Naive thymus-derived CD4-positive, alpha-beta T cell (primary cell): ENCODE measurements around the gene RUNX2. TPM values are rescaled to one million over a fixed set of nuclear protein-coding genes. Genes with fewer than 3 reads are reported as not detected.

Experiments
- ATAC-seq: fragments of 150-1000 bp; cut with Tn5 transposase; 2 replicates; pipeline ENCODE4 v1.10.0; 2021; ENCODE audit warnings: mild to moderate bottlenecking, moderate library complexity
- CTCF ChIA-PET: fragments of 350-600 bp; sonication (Branson Sonifier 250); formaldehyde crosslinking; loops from one replicate; lab custom pipeline; 2021; ENCODE audit warnings: antibody characterized with exemption; lab: Charles Lee
- POLR2A ChIA-PET: fragments of 350-600 bp; sonication (Branson Sonifier 250); formaldehyde crosslinking; loops from one replicate; lab custom pipeline; 2021; ENCODE audit warnings: antibody characterized with exemption, inconsistent platforms; lab: Charles Lee
- DNase-seq, 9 donors: peaks; one replicate each; pipeline versions ENCODE4 v3.0.0 to v3.0.0-alpha.2; 2020 to 2022; ENCODE audit warnings: mixed read lengths in 1 of 9
- H3K27ac ChIP-seq: one replicate; pipeline ENCODE4 v1.7.0; 2013; ENCODE audit warnings: mild to moderate bottlenecking, low read depth, low read length, moderate library complexity
- H3K27me3 ChIP-seq, 2 donors: one replicate each; pipeline ENCODE4 v1.7.0; 2013; ENCODE audit warnings: low read length in 2 of 2, mild to moderate bottlenecking in 2 of 2, moderate library complexity in 2 of 2; ENCODE audit not compliant: control insufficient read depth in 2 of 2, insufficient read depth in 2 of 2
- H3K36me3 ChIP-seq, 3 experiments: 1 replicate in 2 of 3; 2 replicates in 1 of 3; pipeline ENCODE4 v1.7.0; 2013; ENCODE audit warnings: low read length in 3 of 3, mild to moderate bottlenecking in 3 of 3, moderate library complexity in 1 of 3; ENCODE audit not compliant: insufficient read depth in 3 of 3, control insufficient read depth in 2 of 3
- H3K4me1 ChIP-seq, 2 donors: one replicate each; pipeline ENCODE4 v1.7.0; 2013; ENCODE audit warnings: low read length in 2 of 2, mild to moderate bottlenecking in 2 of 2, moderate library complexity in 1 of 2; ENCODE audit not compliant: control insufficient read depth in 2 of 2, insufficient read depth in 2 of 2
- H3K4me3 ChIP-seq: 2 replicates; pipeline ENCODE4 v1.7.0; 2013; ENCODE audit warnings: mild to moderate bottlenecking, low read length
- H3K9me3 ChIP-seq, 3 experiments: 1 replicate in 2 of 3; 2 replicates in 1 of 3; pipeline ENCODE4 v1.7.0; 2013; ENCODE audit warnings: low read length in 3 of 3; ENCODE audit not compliant: control insufficient read depth in 2 of 3
- H3K27ac Mint-ChIP-seq, 9 donors: one replicate each; pipeline ENCODE4 v1.8.0; 2020 to 2022; ENCODE audit warnings: mixed read lengths in 9 of 9, mild to moderate bottlenecking in 8 of 9, moderate library complexity in 5 of 9, inconsistent platforms in 2 of 9
- H3K27me3 Mint-ChIP-seq, 5 donors: one replicate each; pipeline ENCODE4 v1.8.0; 2021 to 2022; ENCODE audit warnings: mixed read lengths in 5 of 5, mild to moderate bottlenecking in 1 of 5
- H3K36me3 Mint-ChIP-seq, 5 donors: one replicate each; pipeline ENCODE4 v1.8.0; 2020 to 2022; ENCODE audit warnings: mixed read lengths in 5 of 5, mild to moderate bottlenecking in 3 of 5, inconsistent platforms in 1 of 5
- H3K4me1 Mint-ChIP-seq, 7 donors: one replicate each; pipeline ENCODE4 v1.8.0; 2020 to 2022; ENCODE audit warnings: mixed read lengths in 7 of 7, mild to moderate bottlenecking in 3 of 7, inconsistent platforms in 1 of 7
- H3K4me3 Mint-ChIP-seq, 10 donors: one replicate each; pipeline ENCODE4 v1.8.0; 2020 to 2022; ENCODE audit warnings: mild to moderate bottlenecking in 10 of 10, mixed read lengths in 10 of 10, moderate library complexity in 6 of 10, inconsistent platforms in 2 of 10
- H3K9me3 Mint-ChIP-seq, 11 donors: one replicate each; pipeline ENCODE4 v1.8.0; 2020 to 2022; ENCODE audit warnings: mixed read lengths in 11 of 11, mild to moderate bottlenecking in 4 of 11, inconsistent platforms in 1 of 11, moderate library complexity in 1 of 11
- intact Hi-C, 2 donors: fragments of 100-400 bp; cut with micrococcal nuclease; formaldehyde crosslinking; loops; one replicate each; pipeline ENCODE4 v1.15.1; 2023
- polyA plus RNA-seq, 2 donors: library from polyadenylated mRNA; unstranded; fragments of 300-500 nt; fragmentation: Illumina TruSeq; gene quantifications; one replicate each; pipeline ENCODE4 v1.2.3, GENCODE V29; 2021
- total RNA-seq, 6 experiments: library from RNA in 5 of 6; stranded (reverse) in 5 of 6; gene quantifications; 1 replicate in 5 of 6; 2 replicates in 1 of 6; pipeline ENCODE4 v1.2.3 and lab custom pipeline; 2021 to 2026

RUNX2 gene
- total and polyA plus RNA-seq, 7 experiments from 2014 or later, result 2.3 to 17.9 (median 13.9) TPM

DNA sequence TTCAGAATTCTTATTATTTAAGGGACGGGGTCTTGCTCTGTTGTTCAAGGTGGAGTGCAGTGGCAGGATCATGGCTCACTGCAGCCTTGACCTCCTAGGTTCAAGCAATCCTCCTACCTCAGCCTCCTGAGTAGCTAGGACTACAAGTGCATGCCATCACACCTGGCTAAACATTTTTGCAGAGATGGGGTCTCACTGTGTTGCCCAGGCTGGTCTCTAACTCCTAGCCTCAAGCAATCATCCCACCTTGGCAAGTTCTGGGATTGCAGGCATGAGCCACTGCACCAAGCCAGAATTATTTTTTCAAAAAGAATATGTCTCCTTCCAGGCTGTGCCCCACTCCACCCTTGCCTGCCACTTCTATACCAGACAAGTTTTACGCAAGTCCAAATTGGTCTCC is 239.7 kb downstream of the RUNX2 start:
- H3K9me3 Mint-ChIP-seq, result peaks cover 0 to 7% (median 0%) of the 10 kb centered on the region in 11 donors
- no peak for DNase-seq
- H3K9me3 ChIP-seq, result no peaks in the 10 kb centered on the region
- H3K4me1 ChIP-seq, result peaks cover 4 to 6% of the 10 kb centered on the region in 2 donors
- H3K27me3 ChIP-seq, result no peaks in the 10 kb centered on the region
- no peaks in the 10 kb centered on the region for H3K36me3 ChIP-seq
- H3K36me3 Mint-ChIP-seq, result peaks cover 0 to 17% (median 4%) of the 10 kb centered on the region in 5 donors
- H3K27ac Mint-ChIP-seq, result no peak overlapping the region
- intact Hi-C loops, result no loop called here
- H3K4me1 Mint-ChIP-seq, result peaks cover 5 to 16% (median 10%) of the 10 kb centered on the region in 7 donors
- H3K4me3 Mint-ChIP-seq, result no peak overlapping the region
- no peak overlapping the region for H3K4me3 ChIP-seq
- no peak for ATAC-seq
- CTCF ChIA-PET, result no interaction called here
- no peak overlapping the region for H3K27ac ChIP-seq
- POLR2A ChIA-PET, result no interaction called here
- peaks cover 0 to 2% (median 0%) of the 10 kb centered on the region in 5 donors for H3K27me3 Mint-ChIP-seq

DNA sequence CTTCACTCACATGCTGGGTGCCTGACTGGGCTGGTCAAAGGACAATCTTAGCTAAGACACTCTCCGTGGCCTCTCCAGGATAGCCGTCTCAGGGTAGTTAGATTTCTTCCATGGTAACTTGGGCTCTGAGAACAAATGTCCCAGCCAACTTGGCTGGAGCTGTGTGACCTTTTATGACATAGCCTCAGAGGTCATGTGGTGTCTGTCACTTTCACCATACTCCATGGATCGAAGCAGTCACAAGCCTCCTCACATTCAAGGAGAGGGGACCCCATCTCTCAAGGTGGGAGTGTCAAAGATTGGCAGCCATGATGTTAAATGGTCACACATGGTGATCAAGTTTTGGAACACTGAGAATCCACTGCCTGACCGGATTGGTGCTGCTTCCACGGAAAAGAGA is 240.5 kb downstream of the RUNX2 start:
- Mint-ChIP-seq H3K9me3 (peaks cover 0 to 7% (median 0%) of the 10 kb centered on the region in 11 donors), H3K4me1 (peaks cover 13 to 22% (median 17%) of the 10 kb centered on the region in 7 donors), H3K27me3 (no peaks in the 10 kb centered on the region), H3K4me3 (no peak overlapping the region), H3K36me3 (peaks cover 0 to 16% (median 4%) of the 10 kb centered on the region in 5 donors), H3K27ac (no peak overlapping the region)
- Histone ChIP-seq H3K4me1 (peaks cover 9% of the 10 kb centered on the region in 2 donors), H3K27ac (no peak overlapping the region), H3K36me3 (no peaks in the 10 kb centered on the region), H3K9me3 (no peaks in the 10 kb centered on the region), H3K4me3 (no peak overlapping the region), H3K27me3 (no peaks in the 10 kb centered on the region)
- ChIA-PET CTCF (no interaction called here), POLR2A (no interaction called here)
- intact Hi-C loops, result no loop called here
- DNase-seq, result no peak
- ATAC-seq, result no peak

GRCh38 chr6:45569210-45569945 is 241.2 kb downstream of the RUNX2 start:
- Histone ChIP-seq H3K27me3 (no peaks in the 10 kb centered on the region), H3K4me1 (peaks cover 9% of the 10 kb centered on the region in 2 donors), H3K4me3 (no peak overlapping the region), H3K9me3 (no peaks in the 10 kb centered on the region), H3K36me3 (no peaks in the 10 kb centered on the region), H3K27ac (no peak overlapping the region)
- Mint-ChIP-seq H3K36me3 (peaks cover 0 to 19% (median 6%) of the 10 kb centered on the region in 5 donors), H3K4me3 (no peak overlapping the region), H3K27ac (peak overlapping the region in 2 of 9 donors; percentile 11 to 18), H3K9me3 (peaks cover 0 to 10% (median 0%) of the 10 kb centered on the region in 11 donors), H3K27me3 (no peaks in the 10 kb centered on the region), H3K4me1 (peaks cover 17 to 25% (median 20%) of the 10 kb centered on the region in 7 donors)
- DNase-seq (no peak), ATAC-seq (no peak)
- CTCF ChIA-PET, result no interaction called here
- intact Hi-C loops, result no loop called here
- POLR2A ChIA-PET, result no interaction called here

DNA sequence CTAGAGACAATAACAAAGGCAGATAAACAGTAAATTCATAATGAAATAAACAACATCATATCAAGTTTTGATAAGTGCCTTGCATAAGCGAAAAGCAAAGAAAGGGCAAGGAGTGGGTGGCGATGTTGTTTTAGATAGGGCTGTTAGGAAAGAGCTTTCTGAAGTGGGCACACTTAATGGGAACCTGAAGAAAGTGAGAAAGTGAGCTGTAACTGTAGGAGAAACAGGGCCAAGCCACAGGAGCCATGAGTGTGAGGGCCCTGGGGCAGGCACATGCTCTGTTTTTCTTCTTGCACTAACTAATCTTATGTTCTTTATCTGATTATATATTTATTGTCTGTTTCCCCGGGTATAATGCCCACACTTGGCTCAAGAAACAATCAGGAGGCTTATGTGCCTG is 243.0 kb downstream of the RUNX2 start:
- ChIA-PET CTCF (interaction anchor here (0.7 to 0.9 kb wide), 2 partner anchors 135 to 919 kb away, joined by 4 to 7 read pairs; no protein-coding TSS in a partner anchor), POLR2A (no interaction called here)
- Mint-ChIP-seq H3K4me3 (peak overlapping the region in 1 of 10 donors; percentile 52), H3K4me1 (peaks cover 17 to 31% (median 20%) of the 10 kb centered on the region in 7 donors), H3K9me3 (peaks cover 0 to 8% (median 0%) of the 10 kb centered on the region in 11 donors), H3K27ac (no peak overlapping the region), H3K36me3 (peaks cover 0 to 17% (median 4%) of the 10 kb centered on the region in 5 donors), H3K27me3 (no peaks in the 10 kb centered on the region)
- H3K4me3 ChIP-seq, result no peak overlapping the region
- no peak overlapping the region for H3K27ac ChIP-seq
- ATAC-seq (no peak), DNase-seq (no peak)
- H3K4me1 ChIP-seq, result peaks cover 9% of the 10 kb centered on the region in 2 donors
- no peaks in the 10 kb centered on the region for H3K27me3 ChIP-seq
- H3K9me3 ChIP-seq, result no peaks in the 10 kb centered on the region
- H3K36me3 ChIP-seq, result no peaks in the 10 kb centered on the region
- intact Hi-C loops, result no loop called here

- Mint-ChIP-seq H3K9me3 (peaks cover 0 to 6% (median 0%) of the 10 kb centered on the region in 11 donors), H3K36me3 (peaks cover 0 to 14% (median 0%) of the 10 kb centered on the region in 5 donors), H3K27ac (peak overlapping the region in 1 of 9 donors; percentile 25), H3K4me3 (peak overlapping the region in 3 of 10 donors; percentile 2 to 31 (median 11)), H3K4me1 (peaks cover 17 to 31% (median 20%) of the 10 kb centered on the region in 7 donors), H3K27me3 (no peaks in the 10 kb centered on the region)
- H3K27me3 ChIP-seq, result no peaks in the 10 kb centered on the region
- intact Hi-C loops, result no loop called here
- peaks cover 9% of the 10 kb centered on the region in 2 donors for H3K4me1 ChIP-seq
- no peaks in the 10 kb centered on the region for H3K36me3 ChIP-seq
- ChIA-PET CTCF (no interaction called here), POLR2A (interaction anchor here (0.7 kb wide), 1 partner anchor 13 kb away, joined by 4 read pairs; no protein-coding TSS in a partner anchor)
- no peak overlapping the region for H3K27ac ChIP-seq
- ATAC-seq, result no peak
- no peak overlapping the region for H3K4me3 ChIP-seq
- H3K9me3 ChIP-seq, result no peaks in the 10 kb centered on the region
- DNase-seq, result no peak
These were observed 244.7 kb downstream of the RUNX2 start for GRCh38 chr6:45572833-45573232.

DNA sequence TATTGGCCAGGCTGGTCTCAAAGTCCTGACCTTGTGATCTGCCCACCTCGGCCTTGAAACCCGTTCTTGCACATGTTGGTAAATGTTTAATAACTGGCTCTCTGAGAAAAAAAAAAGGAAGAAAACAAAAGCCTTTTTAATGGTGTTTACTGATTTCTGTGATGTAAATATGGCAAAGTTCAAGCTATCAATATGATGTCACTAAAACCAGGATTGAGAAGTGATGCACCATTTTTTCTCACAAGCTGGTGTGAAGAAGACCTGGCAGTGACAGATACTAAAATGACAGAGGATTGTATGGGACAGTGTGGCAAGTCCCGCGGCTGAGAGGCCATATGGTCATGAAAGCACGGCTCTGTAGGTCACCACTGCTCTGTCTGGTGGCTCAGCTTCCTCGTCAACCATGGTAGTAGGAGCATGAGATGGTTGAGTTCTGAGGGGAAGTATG is 245.9 kb downstream of the RUNX2 start:
- Mint-ChIP-seq H3K4me3 (no peak overlapping the region), H3K36me3 (peaks cover 0 to 9% (median 0%) of the 10 kb centered on the region in 5 donors), H3K4me1 (peaks cover 13 to 28% (median 19%) of the 10 kb centered on the region in 7 donors), H3K9me3 (peaks cover 0 to 4% (median 0%) of the 10 kb centered on the region in 11 donors), H3K27ac (no peak overlapping the region), H3K27me3 (no peaks in the 10 kb centered on the region)
- Histone ChIP-seq H3K36me3 (no peaks in the 10 kb centered on the region), H3K27me3 (no peaks in the 10 kb centered on the region), H3K9me3 (no peaks in the 10 kb centered on the region), H3K4me3 (no peak overlapping the region), H3K4me1 (peaks cover 9% of the 10 kb centered on the region in 2 donors), H3K27ac (no peak overlapping the region)
- ChIA-PET POLR2A (interaction anchor here (0.7 to 1.1 kb wide), 2 partner anchors 10 to 53 kb away, joined by 3 read pairs; no protein-coding TSS in a partner anchor), CTCF (no interaction called here)
- intact Hi-C loops, result no loop called here
- DNase-seq (no peak), ATAC-seq (no peak)
